Liver (tissue), 3 donors: ENCODE measurements around the gene EIF3I.

ENCODE experiments used
- CTCF ChIP-seq: fragments of 150-350 bp; IDR thresholded peaks from 2 replicates; pipeline ENCODE4 v1.5.1; 2017; ENCODE audit warnings: improper control_type of control experiment, low read depth, low read length; ENCODE audit not compliant: missing input control
- EGR1 ChIP-seq, 2 donors: IDR thresholded peaks; 2 replicates each; pipeline ENCODE4 v1.6.1; 2016 to 2018; ENCODE audit warnings: antibody characterized with exemption in 2 of 2, low read depth in 2 of 2
- GABPA ChIP-seq, 2 donors: IDR thresholded peaks in 1 of 2; conservative IDR thresholded peaks in 1 of 2; 2 replicates each; pipeline ENCODE4 v1.6.1; 2016; ENCODE audit warnings: antibody characterized with exemption in 2 of 2, mild to moderate bottlenecking in 1 of 2, moderate library complexity in 1 of 2
- HNF4G ChIP-seq: IDR thresholded peaks from 2 replicates; pipeline ENCODE4 v1.6.1; 2016; ENCODE audit warnings: antibody characterized with exemption
- JUND ChIP-seq, 2 donors: IDR thresholded peaks; 2 replicates each; pipeline ENCODE4 v1.6.1; 2016; ENCODE audit warnings: antibody characterized with exemption in 2 of 2
- RAD21 ChIP-seq, 2 donors: IDR thresholded peaks; 2 replicates each; pipeline ENCODE4 v1.6.1; 2016; ENCODE audit warnings: antibody characterized with exemption in 2 of 2, mild to moderate bottlenecking in 2 of 2
- REST ChIP-seq: IDR thresholded peaks from 2 replicates; pipeline ENCODE4 v1.6.1; 2016; ENCODE audit warnings: antibody characterized with exemption, mild to moderate bottlenecking
- SP1 ChIP-seq: IDR thresholded peaks from 2 replicates; pipeline ENCODE4 v1.6.1; 2018; ENCODE audit warnings: antibody characterized with exemption, mild to moderate bottlenecking
- TAF1 ChIP-seq: conservative IDR thresholded peaks from 2 replicates; pipeline ENCODE4 v1.6.1; 2016; ENCODE audit warnings: antibody characterized with exemption, mild to moderate bottlenecking
- YY1 ChIP-seq: IDR thresholded peaks from 2 replicates; pipeline ENCODE4 v1.6.1; 2016; ENCODE audit warnings: antibody characterized with exemption, mild to moderate bottlenecking
- ZBTB33 ChIP-seq: IDR thresholded peaks from 2 replicates; pipeline ENCODE4 v1.6.1; 2016; ENCODE audit warnings: antibody characterized with exemption
- TF ChIP-seq, protein P1 (sequence below): IDR thresholded peaks from 2 replicates; pipeline ENCODE4 v1.6.1; 2016; ENCODE audit warnings: antibody characterized with exemption
- TF ChIP-seq, protein P2 (sequence below): IDR thresholded peaks from 2 replicates; pipeline ENCODE4 v1.6.1; 2016; ENCODE audit warnings: antibody characterized with exemption
- donor health status: healthy.
- donor health status: healthy.

DNA sequence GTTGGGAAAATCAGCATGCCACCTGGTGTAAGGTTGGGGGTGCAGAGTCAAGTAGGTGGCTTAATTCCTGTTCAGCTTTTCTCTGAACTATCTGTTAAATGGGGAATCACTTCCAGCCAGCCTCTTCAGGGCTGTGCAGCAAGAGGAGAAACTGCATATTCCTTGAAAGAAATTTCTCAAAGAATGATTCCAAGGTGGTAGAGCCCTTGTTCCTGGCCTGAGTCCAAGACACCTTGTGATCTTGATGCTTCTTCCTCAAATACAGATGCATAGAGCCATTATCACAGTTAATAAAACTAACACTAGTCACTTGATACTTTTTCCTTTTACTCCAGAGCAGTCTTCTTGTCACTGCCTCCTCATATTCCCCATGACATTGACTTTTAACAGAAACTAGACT lies 37.6 kb upstream of the EIF3I start:
- TF ChIP-seq CTCF (no peak), YY1 (no peak), RAD21 (IDR thresholded peaks at IDR 0.05) (no peak), TAF1 (no peak), SP1 (no peak), GABPA (IDR thresholded peaks at IDR 0.05 in 1 of 2, conservative IDR thresholded peaks at IDR 0.05 in 1 of 2) (no peak), ZBTB33 (no peak), REST (no peak), JUND (IDR thresholded peaks at IDR 0.05) (no peak), EGR1 (IDR thresholded peaks at IDR 0.05; ENCODE audit: low read depth in 2 of 2) (no peak), HNF4G (no peak)
- TF ChIP-seq, protein P1, sequence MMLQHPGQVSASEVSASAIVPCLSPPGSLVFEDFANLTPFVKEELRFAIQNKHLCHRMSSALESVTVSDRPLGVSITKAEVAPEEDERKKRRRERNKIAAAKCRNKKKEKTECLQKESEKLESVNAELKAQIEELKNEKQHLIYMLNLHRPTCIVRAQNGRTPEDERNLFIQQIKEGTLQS: no peak
- TF ChIP-seq, protein P2, sequence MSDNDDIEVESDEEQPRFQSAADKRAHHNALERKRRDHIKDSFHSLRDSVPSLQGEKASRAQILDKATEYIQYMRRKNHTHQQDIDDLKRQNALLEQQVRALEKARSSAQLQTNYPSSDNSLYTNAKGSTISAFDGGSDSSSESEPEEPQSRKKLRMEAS: no peak
